HAP-1 (cell line): ENCODE measurements around the gene DMD.
A peak's percentile ranks its signal among the peaks of the same experiment; 100 is the strongest.
"Not testable (repeated sequence)": the region's sequence is repeated elsewhere in the genome, so short reads cannot be mapped to it uniquely, and the experiment has no call there.

Source experiments
- DNase-seq, 2 experiments: peaks; one replicate each; pipeline ENCODE4 v3.0.0-alpha.2; 2016 to 2020; ENCODE audit warnings: low spot score in 2 of 2
- H3K27me3 ChIP-seq: fragments of 250-450 bp; sonication (Bioruptor Pico); 2 replicates; pipeline ENCODE4 v1.5.1; 2020; ENCODE audit warnings: low read depth, mild to moderate bottlenecking, moderate library complexity
- H3K36me3 ChIP-seq: fragments of 250-450 bp; sonication (Bioruptor Pico); replicated peaks from 2 replicates; pipeline ENCODE4 v1.5.1; 2020; ENCODE audit warnings: mild to moderate bottlenecking
- H3K4me1 ChIP-seq: fragments of 250-450 bp; sonication (Bioruptor Pico); 2 replicates; pipeline ENCODE4 v1.5.1; 2020; ENCODE audit warnings: mild to moderate bottlenecking
- H3K4me3 ChIP-seq: fragments of 250-450 bp; sonication (Bioruptor Pico); 2 replicates; pipeline ENCODE4 v1.5.1; 2020; ENCODE audit warnings: mild to moderate bottlenecking, moderate library complexity
- H3K9me3 ChIP-seq: fragments of 250-450 bp; sonication (Bioruptor Pico); 2 replicates; pipeline ENCODE4 v1.5.1; 2020; ENCODE audit warnings: mild to moderate bottlenecking, moderate library complexity
- in situ Hi-C: fragments of 300-500 bp; cut with MboI; formaldehyde crosslinking; loops from 3 replicates; pipeline ENCODE4 v1.14.3; 2020; ENCODE audit warnings: low sequenced_read_pairs, inconsistent platforms, mixed read lengths

The DMD gene

GRCh38 chrX:31392513-31392912 is 1818.8 kb downstream of the DMD start:
- Histone ChIP-seq H3K4me3 (no peak overlapping the region), H3K36me3 (no peaks in the 10 kb centered on the region), H3K9me3 (no peaks in the 10 kb centered on the region), H3K27me3 (no peaks in the 10 kb centered on the region), H3K4me1 (peaks cover 4% of the 10 kb centered on the region; the same call in 1 of the 2 replicates)
- in situ Hi-C loops = no loop called here
- peak in 1 of 2 experiments; percentile 60 for DNase-seq

GRCh38 chrX:31388946-31389345 is 1822.4 kb downstream of the DMD start:
- Histone ChIP-seq H3K4me1 (peaks cover 4% of the 10 kb centered on the region; the same call in 1 of the 2 replicates), H3K4me3 (no peak overlapping the region), H3K9me3 (no peaks in the 10 kb centered on the region), H3K36me3 (no peaks in the 10 kb centered on the region), H3K27me3 (no peaks in the 10 kb centered on the region)
- no peak for DNase-seq
- in situ Hi-C loops = no loop called here

- in situ Hi-C loops = no loop called here
- no peak overlapping the region for H3K4me3 ChIP-seq
- no peaks in the 10 kb centered on the region for H3K4me1 ChIP-seq
- no peak for DNase-seq
- no peaks in the 10 kb centered on the region for H3K27me3 ChIP-seq
- H3K9me3 ChIP-seq = no peaks in the 10 kb centered on the region
- H3K36me3 ChIP-seq = no peaks in the 10 kb centered on the region
Measured at GRCh38 chrX:31384471-31384870, 1826.9 kb downstream of the DMD start.

GRCh38 chrX:31383991-31384390 is 1827.4 kb downstream of the DMD start:
- no peak for DNase-seq
- Histone ChIP-seq H3K4me1 (no peaks in the 10 kb centered on the region), H3K4me3 (no peak overlapping the region), H3K27me3 (no peaks in the 10 kb centered on the region), H3K36me3 (no peaks in the 10 kb centered on the region), H3K9me3 (no peaks in the 10 kb centered on the region)
- in situ Hi-C loops = no loop called here

- in situ Hi-C loops, H3K4me1 ChIP-seq, H3K27me3 ChIP-seq, H3K9me3 ChIP-seq, DNase-seq, H3K4me3 ChIP-seq, H3K36me3 ChIP-seq: not testable (repeated sequence)
Measured at GRCh38 chrX:31378973-31379372, 1832.4 kb downstream of the DMD start.

- H3K4me3 ChIP-seq, H3K27me3 ChIP-seq: not testable (repeated sequence)
Measured at GRCh38 chrX:31377821-31378220, 1833.5 kb downstream of the DMD start.

GRCh38 chrX:31376408-31377022 is 1834.8 kb downstream of the DMD start:
- Histone ChIP-seq H3K4me3 (no peak overlapping the region), H3K4me1 (peaks cover 4% of the 10 kb centered on the region; the same call in 1 of the 2 replicates), H3K27me3 (no peaks in the 10 kb centered on the region), H3K9me3 (no peaks in the 10 kb centered on the region), H3K36me3 (no peaks in the 10 kb centered on the region)
- in situ Hi-C loops = no loop called here
- DNase-seq = no peak

More at GRCh38 chrX:31377821-31378220, 1833.5 kb downstream of the DMD start:
- DNase-seq, H3K9me3 ChIP-seq, H3K4me1 ChIP-seq, in situ Hi-C loops, H3K36me3 ChIP-seq: not testable (repeated sequence)

- no peaks in the 10 kb centered on the region for H3K9me3 ChIP-seq
- in situ Hi-C loops = no loop called here
- no peaks in the 10 kb centered on the region for H3K36me3 ChIP-seq
- no peak overlapping the region for H3K4me3 ChIP-seq
- no peaks in the 10 kb centered on the region; the same call in 1 of the 2 replicates for H3K27me3 ChIP-seq
- DNase-seq = peak in 1 of 2 experiments; percentile 57
- peaks cover 4% of the 10 kb centered on the region; the same call in 1 of the 2 replicates for H3K4me1 ChIP-seq
Measured at GRCh38 chrX:31374786-31375185, 1836.6 kb downstream of the DMD start.

- Histone ChIP-seq H3K27me3 (peaks cover 9% of the 10 kb centered on the region), H3K4me3 (no peak overlapping the region), H3K4me1 (peaks cover 4% of the 10 kb centered on the region), H3K9me3 (no peaks in the 10 kb centered on the region), H3K36me3 (no peaks in the 10 kb centered on the region)
- no peak for DNase-seq
- in situ Hi-C loops = no loop called here
Measured at GRCh38 chrX:31371956-31372355, 1839.4 kb downstream of the DMD start.

GRCh38 chrX:31367816-31368215 is 1843.5 kb downstream of the DMD start:
- no peak for DNase-seq
- H3K27me3 ChIP-seq = peaks cover 12% of the 10 kb centered on the region
- H3K36me3 ChIP-seq = no peaks in the 10 kb centered on the region
- H3K4me1 ChIP-seq = no peaks in the 10 kb centered on the region; the same call in 1 of the 2 replicates
- H3K4me3 ChIP-seq = no peak overlapping the region
- no peaks in the 10 kb centered on the region for H3K9me3 ChIP-seq
- in situ Hi-C loops = no loop called here

GRCh38 chrX:31366041-31366440 is 1845.3 kb downstream of the DMD start:
- no peak for DNase-seq
- in situ Hi-C loops = no loop called here
- Histone ChIP-seq H3K4me1 (no peaks in the 10 kb centered on the region; the same call in 1 of the 2 replicates), H3K4me3 (no peak overlapping the region), H3K9me3 (no peaks in the 10 kb centered on the region), H3K36me3 (no peaks in the 10 kb centered on the region), H3K27me3 (peaks cover 12% of the 10 kb centered on the region)

- H3K4me1 ChIP-seq = peaks cover 53% of the 10 kb centered on the region
- no peaks in the 10 kb centered on the region for H3K36me3 ChIP-seq
- in situ Hi-C loops = no loop called here
- peak; percentile 48 to 50 for DNase-seq
- peaks cover 7% of the 10 kb centered on the region for H3K27me3 ChIP-seq
- H3K4me3 ChIP-seq = no peak overlapping the region
- H3K9me3 ChIP-seq = no peaks in the 10 kb centered on the region
Measured at GRCh38 chrX:31356275-31357212, 1854.8 kb downstream of the DMD start.

GRCh38 chrX:31355206-31355955 is 1856.0 kb downstream of the DMD start:
- no peaks in the 10 kb centered on the region for H3K36me3 ChIP-seq
- peaks cover 53% of the 10 kb centered on the region for H3K4me1 ChIP-seq
- H3K27me3 ChIP-seq = peaks cover 7% of the 10 kb centered on the region
- H3K9me3 ChIP-seq = no peaks in the 10 kb centered on the region
- DNase-seq = peak; percentile 59 to 82
- in situ Hi-C loops = no loop called here
- H3K4me3 ChIP-seq = no peak overlapping the region
